Right ventricle myocardium inferior (tissue), 1 donor: ENCODE measurements around the gene DENND5B. TPM values are rescaled to one million over a fixed set of nuclear protein-coding genes. Genes with fewer than 3 reads are reported as not detected.

Experiments
- ATAC-seq: fragments of 200-7000 bp; cut with Tn5 transposase; one replicate; pipeline ENCODE4 v1.9.1; 2020; ENCODE audit warnings: mild to moderate bottlenecking, moderate library complexity
- DNase-seq: peaks from one replicate; pipeline ENCODE4 v3.0.0; 2021; ENCODE audit errors: missing footprints
- intact Hi-C: fragments of 100-400 bp; cut with DNase I; formaldehyde crosslinking; loops from one replicate; pipeline ENCODE4 v1.11.0; 2022
- total RNA-seq: library from RNA; stranded (reverse); fragmentation: NEBNext Ultra II Directional; extraction: Animal tissue kit (Norgen Biotek cat#: 25700); gene quantifications from one replicate; pipeline ENCODE4 v1.2.1, GENCODE V29; 2021
- donor health status: DM: no; HTN: yes; CAD: no; lungs with severe emphysema.

DENND5B gene
- total RNA-seq, 1 donor from 2014 or later: 37.1 TPM

GRCh38 chr12:31368666-31369361 lies 222.1 kb downstream of the DENND5B start:
- intact Hi-C loops: no loop called here
- no peak for DNase-seq
- ATAC-seq: no peak

- DNase-seq (no peak), ATAC-seq (no peak)
These were observed 224.8 kb downstream of the DENND5B start for GRCh38 chr12:31366104-31366621.

GRCh38 chr12:31363831-31364230 lies 227.1 kb downstream of the DENND5B start:
- DNase-seq (no peak), ATAC-seq (no peak)
- intact Hi-C loops: no loop called here

More at GRCh38 chr12:31366104-31366621, 224.8 kb downstream of the DENND5B start:
- intact Hi-C loops: no loop called here

GRCh38 chr12:31363416-31363809 lies 227.5 kb downstream of the DENND5B start:
- intact Hi-C loops: no loop called here
- DNase-seq (no peak), ATAC-seq (no peak)

GRCh38 chr12:31362759-31363415 lies 228.0 kb downstream of the DENND5B start:
- ATAC-seq: peak; percentile 48
- intact Hi-C loops: no loop called here
- DNase-seq: no peak

GRCh38 chr12:31362115-31362758 lies 228.7 kb downstream of the DENND5B start:
- intact Hi-C loops: no loop called here
- ATAC-seq: no peak
- no peak for DNase-seq

GRCh38 chr12:31361730-31362114 lies 229.2 kb downstream of the DENND5B start:
- no peak for DNase-seq
- intact Hi-C loops: no loop called here
- no peak for ATAC-seq

- intact Hi-C loops: no loop called here
- DNase-seq (no peak), ATAC-seq (no peak)
These were observed 235.2 kb downstream of the DENND5B start for GRCh38 chr12:31355747-31356107.

- ATAC-seq (peak; percentile 44), DNase-seq (no peak)
- intact Hi-C loops: no loop called here
These were observed 236.9 kb downstream of the DENND5B start for GRCh38 chr12:31353750-31354708.

GRCh38 chr12:31346267-31346666 lies 244.7 kb downstream of the DENND5B start:
- intact Hi-C loops: no loop called here
- DNase-seq: no peak
- no peak for ATAC-seq

- ATAC-seq (no peak), DNase-seq (no peak)
- intact Hi-C loops: no loop called here
These were observed 247.8 kb downstream of the DENND5B start for GRCh38 chr12:31343139-31343538.

- intact Hi-C loops: no loop called here
- DNase-seq: no peak
- ATAC-seq: no peak
These were observed 248.7 kb downstream of the DENND5B start for GRCh38 chr12:31342286-31342685.

GRCh38 chr12:31339831-31340622 lies 250.9 kb downstream of the DENND5B start:
- no peak for DNase-seq
- no peak for ATAC-seq
- intact Hi-C loops: no loop called here

- intact Hi-C loops: no loop called here
- no peak for DNase-seq
- no peak for ATAC-seq
These were observed 253.0 kb downstream of the DENND5B start for GRCh38 chr12:31337952-31338351.
